ENCODE data around the gene SLC26A9. TPM values are rescaled to one million over a fixed set of nuclear protein-coding genes. Genes with fewer than 3 reads are reported as not detected.

SLC26A9 gene
- total and polyA plus RNA-seq, 9 of the 15 experiments (the other 6 are each of a cell fraction or from before 2014, with no cell fraction given), result 0.03 TPM; not detected in 8

- no peak for TF ChIP-seq CHD7 (IDR thresholded peaks at IDR 0.05; ENCODE audit: low read depth, low read length)
Observed at GRCh38 chr1:205925736-205926135, 17.5 kb downstream of the SLC26A9 start (continued).
